Spleen (tissue), 7 donors: ENCODE data around the gene DUOXA1.

Source experiments
- CTCF ChIP-seq, 11 experiments: fragments of 200-600 bp in 7 of 11; fragments of 450-650 bp in 4 of 11; sonication (generic) in 4 of 11; IDR thresholded peaks in 8 of 11; conservative IDR thresholded peaks in 3 of 11; 1 replicate in 7 of 11; 2 replicates in 4 of 11; pipeline versions ENCODE4 v1.4.0 to v1.8.0; 2016 to 2021; ENCODE audit warnings: antibody characterized with exemption in 11 of 11, inconsistent platforms in 4 of 11, mild to moderate bottlenecking in 1 of 11
- POLR2A ChIP-seq, 3 donors: fragments of 450-650 bp; IDR thresholded peaks; one replicate each; pipeline ENCODE4 v1.5.1; 2017; ENCODE audit warnings: antibody characterized with exemption in 3 of 3, mild to moderate bottlenecking in 1 of 3
- donor health status: DM: no; HTN: no; CAD: no; lungs with moderate emphysema.
- donor health status: DM: no; HTN: no; CAD: no.
- donor health status: DM: no; HTN: no; CAD: no.

- TF ChIP-seq CTCF (IDR thresholded peaks at IDR 0.05 in 8 of 11, conservative IDR thresholded peaks at IDR 0.05 in 3 of 11) (no peak), POLR2A (IDR thresholded peaks at IDR 0.05) (no peak)
These were observed 47.6 kb upstream of the DUOXA1 start for GRCh38 chr15:45177285-45177684.
